ENCODE data around the gene CCDC69. TPM values are rescaled to one million over a fixed set of nuclear protein-coding genes. Genes with fewer than 3 reads are reported as not detected.
A peak's percentile ranks its signal among the peaks of the same experiment; 100 is the strongest.

The CCDC69 gene
- total RNA-seq, 2 experiments from 2014 or later: 108 to 110 TPM

GRCh38 chr5:151157426-151158286, 66.2 kb downstream of the CCDC69 start, which contains the start of gene ANXA6:
Gene ANXA6, minus strand, starts transcription at chr5:151157779. Its CDS starts 9,878 bp downstream, at chr5:151147901.
- Mint-ChIP-seq H3K4me1 (peaks cover 44% of the 10 kb centered on the region), H3K9me3 (no peaks in the 10 kb centered on the region), H3K27ac (peak within 1 kb of the TSS; percentile 95), H3K36me3 (peaks cover 18% of the 10 kb centered on the region), H3K4me3 (peak within 1 kb of the TSS; percentile 97), H3K27me3 (peaks cover 2% of the 10 kb centered on the region)
- DNase-seq: peak; percentile 80
- POLR2A ChIA-PET: interaction anchor here (0.6 to 3.2 kb wide), 12 partner anchors 13 to 456 kb away, joined by 3 to 29 read pairs (median 4); partner anchors contain the start of genes CCDC69 and IRGM
- peak; percentile 66 for ATAC-seq (ENCODE audit: low read depth)

GRCh38 chr5:151156507-151157420, 67.1 kb downstream of the CCDC69 start:
- peak overlapping the region; percentile 97 for H3K4me3 Mint-ChIP-seq
- H3K36me3 Mint-ChIP-seq: peaks cover 22% of the 10 kb centered on the region
- POLR2A ChIA-PET: interaction anchor here (1.0 to 3.2 kb wide), 9 partner anchors 8 to 310 kb away, joined by 3 to 29 read pairs (median 6); partner anchors contain the start of genes CCDC69 and IRGM
- no peaks in the 10 kb centered on the region for H3K9me3 Mint-ChIP-seq
- H3K27me3 Mint-ChIP-seq: no peaks in the 10 kb centered on the region
- DNase-seq (peak; percentile 55), ATAC-seq (ENCODE audit: low read depth) (peak; percentile 11)
- H3K27ac Mint-ChIP-seq: peak overlapping the region; percentile 95
- H3K4me1 Mint-ChIP-seq: peaks cover 51% of the 10 kb centered on the region

GRCh38 chr5:151155775-151156506, 68.0 kb downstream of the CCDC69 start:
- Mint-ChIP-seq H3K27ac (peak overlapping the region; percentile 95), H3K27me3 (no peaks in the 10 kb centered on the region), H3K4me1 (peaks cover 59% of the 10 kb centered on the region), H3K9me3 (no peaks in the 10 kb centered on the region), H3K36me3 (peaks cover 25% of the 10 kb centered on the region), H3K4me3 (peak overlapping the region; percentile 97)
- ATAC-seq (ENCODE audit: low read depth) (peak; percentile 25), DNase-seq (peak; percentile 57)
- POLR2A ChIA-PET: interaction anchor here (0.8 to 3.2 kb wide), 5 partner anchors 9 to 58 kb away, joined by 3 to 29 read pairs (median 6); no protein-coding TSS in a partner anchor

- Mint-ChIP-seq H3K27me3 (no peaks in the 10 kb centered on the region), H3K36me3 (peaks cover 25% of the 10 kb centered on the region), H3K9me3 (no peaks in the 10 kb centered on the region), H3K4me3 (peak overlapping the region; percentile 97), H3K27ac (peak overlapping the region; percentile 95), H3K4me1 (peaks cover 65% of the 10 kb centered on the region)
- DNase-seq (peak; percentile 63), ATAC-seq (ENCODE audit: low read depth) (peak; percentile 51)
- POLR2A ChIA-PET: interaction anchor here (0.6 to 3.2 kb wide), 9 partner anchors 10 to 73 kb away, joined by 3 to 29 read pairs (median 4); partner anchors contain the start of gene CCDC69
Measured at GRCh38 chr5:151154931-151155774, 68.7 kb downstream of the CCDC69 start.

- peak overlapping the region; percentile 97 for H3K4me3 Mint-ChIP-seq
- ATAC-seq (ENCODE audit: low read depth) (no peak), DNase-seq (no peak)
Measured at GRCh38 chr5:151153766-151154272, 70.1 kb downstream of the CCDC69 start.

GRCh38 chr5:151153300-151153699, 70.6 kb downstream of the CCDC69 start:
- peak overlapping the region; percentile 97 for H3K4me3 Mint-ChIP-seq
- no peak for ATAC-seq (ENCODE audit: low read depth)
- no peak for DNase-seq
- peak overlapping the region; percentile 95 for H3K27ac Mint-ChIP-seq
- H3K36me3 Mint-ChIP-seq: peaks cover 32% of the 10 kb centered on the region
- H3K27me3 Mint-ChIP-seq: no peaks in the 10 kb centered on the region
- POLR2A ChIA-PET: interaction anchor here (0.8 to 3.5 kb wide), 3 partner anchors 12 to 60 kb away, joined by 3 to 36 read pairs (median 6); no protein-coding TSS in a partner anchor
- H3K9me3 Mint-ChIP-seq: no peaks in the 10 kb centered on the region
- peaks cover 73% of the 10 kb centered on the region for H3K4me1 Mint-ChIP-seq

More at GRCh38 chr5:151153766-151154272, 70.1 kb downstream of the CCDC69 start:
- Mint-ChIP-seq H3K4me1 (peaks cover 73% of the 10 kb centered on the region), H3K27me3 (no peaks in the 10 kb centered on the region), H3K9me3 (no peaks in the 10 kb centered on the region), H3K27ac (peak overlapping the region; percentile 95), H3K36me3 (peaks cover 28% of the 10 kb centered on the region)
- POLR2A ChIA-PET: interaction anchor here (1.0 to 1.8 kb wide), 3 partner anchors 28 to 70 kb away, joined by 4 to 6 read pairs (median 4); partner anchors contain the start of gene CCDC69

- H3K4me3 Mint-ChIP-seq: peak overlapping the region; percentile 97
- no peak for DNase-seq
- no peaks in the 10 kb centered on the region for H3K27me3 Mint-ChIP-seq
- H3K9me3 Mint-ChIP-seq: no peaks in the 10 kb centered on the region
- H3K27ac Mint-ChIP-seq: peak overlapping the region; percentile 95
- no peak for ATAC-seq (ENCODE audit: low read depth)
- POLR2A ChIA-PET: interaction anchor here (3.5 kb wide), 1 partner anchor 11 kb away, joined by 36 read pairs; no protein-coding TSS in a partner anchor
- H3K4me1 Mint-ChIP-seq: peaks cover 83% of the 10 kb centered on the region
- peaks cover 39% of the 10 kb centered on the region for H3K36me3 Mint-ChIP-seq
Measured at GRCh38 chr5:151151793-151152192, 72.1 kb downstream of the CCDC69 start.

GRCh38 chr5:151151263-151151660, 72.6 kb downstream of the CCDC69 start:
- H3K4me1 Mint-ChIP-seq: peaks cover 87% of the 10 kb centered on the region
- DNase-seq: no peak
- POLR2A ChIA-PET: interaction anchor here (0.9 to 3.5 kb wide), 9 partner anchors 10 to 305 kb away, joined by 3 to 36 read pairs (median 6); partner anchors contain the start of genes CCDC69, GM2A and IRGM

GRCh38 chr5:151150471-151151262, 73.2 kb downstream of the CCDC69 start:
- ATAC-seq (ENCODE audit: low read depth) (peak; percentile 82), DNase-seq (peak; percentile 71)
- POLR2A ChIA-PET: interaction anchor here (0.7 to 3.5 kb wide), 11 partner anchors 10 to 304 kb away, joined by 3 to 36 read pairs (median 6); partner anchors contain the start of genes CCDC69, GM2A and IRGM
- Mint-ChIP-seq H3K4me1 (peaks cover 90% of the 10 kb centered on the region), H3K27ac (peak overlapping the region; percentile 95), H3K4me3 (peak overlapping the region; percentile 97), H3K9me3 (no peaks in the 10 kb centered on the region), H3K27me3 (no peaks in the 10 kb centered on the region), H3K36me3 (peaks cover 42% of the 10 kb centered on the region)

More at GRCh38 chr5:151151263-151151660, 72.6 kb downstream of the CCDC69 start:
- no peaks in the 10 kb centered on the region for H3K9me3 Mint-ChIP-seq
- no peaks in the 10 kb centered on the region for H3K27me3 Mint-ChIP-seq
- peak overlapping the region; percentile 95 for H3K27ac Mint-ChIP-seq
- peak overlapping the region; percentile 97 for H3K4me3 Mint-ChIP-seq
- no peak for ATAC-seq (ENCODE audit: low read depth)
- peaks cover 37% of the 10 kb centered on the region for H3K36me3 Mint-ChIP-seq

GRCh38 chr5:151148583-151148982, 75.3 kb downstream of the CCDC69 start:
- POLR2A ChIA-PET: interaction anchor here (1.1 to 2.3 kb wide), 6 partner anchors 8 to 66 kb away, joined by 3 to 15 read pairs (median 4); no protein-coding TSS in a partner anchor
- peak; percentile 10 for ATAC-seq (ENCODE audit: low read depth)
- no peak for DNase-seq
- H3K4me1 Mint-ChIP-seq: peaks cover 89% of the 10 kb centered on the region
- H3K36me3 Mint-ChIP-seq: peaks cover 46% of the 10 kb centered on the region
- peak overlapping the region; percentile 97 for H3K4me3 Mint-ChIP-seq
- H3K27ac Mint-ChIP-seq: peak overlapping the region; percentile 79
- H3K27me3 Mint-ChIP-seq: no peaks in the 10 kb centered on the region
- no peaks in the 10 kb centered on the region for H3K9me3 Mint-ChIP-seq

Measured in activated naive CD8-positive, alpha-beta T cell treated with anti-CD3 and anti-CD28 coated beads, Interleukin-2, amount 10 ng/mL, durations not matched to agents 7 days and 5 days (primary cell).